Spleen (tissue), 13 donors: ENCODE data around the gene AMY2B. TPM values are rescaled to one million over a fixed set of nuclear protein-coding genes. Genes with fewer than 3 reads are reported as not detected.
"Not testable (repeated sequence)": the region's sequence is repeated elsewhere in the genome, so short reads cannot be mapped to it uniquely, and the experiment has no call there.

Experiments used
- DNase-seq: peaks from one replicate; pipeline ENCODE4 v3.0.0-alpha.2; 2020
- H3K27ac ChIP-seq, 8 donors: fragments of 200-600 bp; sonication (generic) in 7 of 8; 1 replicate in 4 of 8; 2 replicates in 4 of 8; pipeline versions ENCODE4 v1.5.0 to v1.8.0; 2016 to 2021; ENCODE audit warnings: inconsistent platforms in 4 of 8, mild to moderate bottlenecking in 4 of 8, moderate library complexity in 1 of 8
- H3K27me3 ChIP-seq, 7 donors: fragments of 200-600 bp; sonication (generic) in 6 of 7; replicated peaks in 1 of 7; 1 replicate in 4 of 7; 2 replicates in 3 of 7; pipeline versions ENCODE4 v1.5.0 to v1.8.0; 2016 to 2021; ENCODE audit warnings: inconsistent platforms in 3 of 7, mild to moderate bottlenecking in 1 of 7
- H3K36me3 ChIP-seq, 6 donors: fragments of 200-600 bp; sonication (generic) in 5 of 6; 1 replicate in 4 of 6; 2 replicates in 2 of 6; pipeline versions ENCODE4 v1.5.0 to v1.8.0; 2016 to 2021; ENCODE audit warnings: inconsistent platforms in 2 of 6
- H3K4me1 ChIP-seq, 6 donors: fragments of 200-600 bp; sonication (generic) in 5 of 6; 1 replicate in 3 of 6; 2 replicates in 3 of 6; pipeline versions ENCODE4 v1.5.0 to v1.8.0; 2016 to 2021; ENCODE audit warnings: inconsistent platforms in 3 of 6
- H3K4me3 ChIP-seq, 8 donors: fragments of 200-600 bp; sonication (generic) in 7 of 8; 1 replicate in 4 of 8; 2 replicates in 4 of 8; pipeline versions ENCODE4 v1.5.0 to v1.8.0; 2016 to 2021; ENCODE audit warnings: inconsistent platforms in 4 of 8, mild to moderate bottlenecking in 4 of 8, moderate library complexity in 2 of 8
- H3K9me3 ChIP-seq, 8 donors: fragments of 200-600 bp; sonication (generic) in 7 of 8; 1 replicate in 4 of 8; 2 replicates in 4 of 8; pipeline versions ENCODE4 v1.5.0 to v1.8.0; 2016 to 2021; ENCODE audit warnings: inconsistent platforms in 4 of 8
- CTCF ChIP-seq, 11 experiments: fragments of 200-600 bp in 7 of 11; fragments of 450-650 bp in 4 of 11; sonication (generic) in 4 of 11; IDR thresholded peaks in 8 of 11; conservative IDR thresholded peaks in 3 of 11; 1 replicate in 7 of 11; 2 replicates in 4 of 11; pipeline versions ENCODE4 v1.4.0 to v1.8.0; 2016 to 2021; ENCODE audit warnings: antibody characterized with exemption in 11 of 11, inconsistent platforms in 4 of 11, mild to moderate bottlenecking in 1 of 11
- POLR2A ChIP-seq, 3 donors: fragments of 450-650 bp; IDR thresholded peaks; one replicate each; pipeline ENCODE4 v1.5.1; 2017; ENCODE audit warnings: antibody characterized with exemption in 3 of 3, mild to moderate bottlenecking in 1 of 3
- POLR2AphosphoS5 ChIP-seq, 3 donors: sonication (generic); formaldehyde crosslinking; IDR thresholded peaks; one replicate each; pipeline ENCODE4 v1.5.1; 2017; ENCODE audit warnings: antibody characterized with exemption in 3 of 3
- WGBS, 5 donors: extraction: QIAGEN DNeasy Blood & Tissue Kit in 3 of 5; methylation state at CpG; one replicate each; pipeline versions ENCODE4 v1.1.5 to v1.1.7; 2013 to 2018; 5-methylcytosine and 5-hydroxymethylcytosine counted together
- intact Hi-C: fragments of 100-400 bp; cut with DNase I; formaldehyde crosslinking; loops from one replicate; pipeline ENCODE4 v1.15.0; 2023; ENCODE audit warnings: low total_unique reads
- long read RNA-seq, 2 donors: transcript quantifications; one replicate each; lab custom pipeline, GENCODE V29; 2026
- polyA plus RNA-seq, 3 donors: library from polyadenylated mRNA; stranded (reverse); fragments of 200-250 nt; gene quantifications; one replicate each; pipeline ENCODE4 v1.2.1, GENCODE V29; 2013
- total RNA-seq, 7 donors: library from RNA; depleted of rRNA in 3 of 7; stranded (reverse); fragments of >200 nt in 3 of 7; fragmentation: NEBNext Ultra II Directional in 4 of 7; extraction: Animal tissue kit (Norgen Biotek cat#: 25700) in 4 of 7; gene quantifications; one replicate each; pipeline versions ENCODE4 v1.1.0 to v1.2.1, GENCODE V29; 2016 to 2021
- donor health status: healthy with polysubstance abuse.
- donor health status: DM: no; HTN: no; CAD: no; lungs with moderate emphysema.
- donor health status: DM: no; HTN: no; CAD: no.
- donor health status: Bipolar disorder and iron deficiency.
- donor health status: healthy.
- donor health status: DM: no; HTN: no; CAD: no.
- donor health status: DM: yes; HTN: yes; CAD: no.

AMY2B gene
- 10 to 100 TPM; 15.0 to 40.0 (median 27.1) TPM for total RNA-seq
- polyA plus RNA-seq = 10 to 100 TPM; 22.6 to 47.5 (median 25.3) TPM
- long read RNA-seq, donor 1, partial matches to known transcripts = 0 of 1 reads
- long read RNA-seq, donor 1, other reads (novel, unspliced or antisense) = 0 of 1 reads
- long read RNA-seq, donor 2 = 0 reads

- H3K4me1 ChIP-seq, H3K4me3 ChIP-seq, H3K27me3 ChIP-seq, DNase-seq, intact Hi-C loops, H3K9me3 ChIP-seq, H3K27ac ChIP-seq: not testable (repeated sequence)
- peaks cover 0 to 40% (median 7%) of the 10 kb centered on the region in 6 donors for H3K36me3 ChIP-seq
- WGBS, 5 donors = 95 to 99% (median 98%) methylated on average over 2 of the region's 2 CpGs
These were observed at the start of gene AMY2B for GRCh38 chr1:103571289-103571688. Gene AMY2B, plus strand, starts transcription at chr1:103571589. Its CDS starts 14 bp downstream, at chr1:103571603.

DNA sequence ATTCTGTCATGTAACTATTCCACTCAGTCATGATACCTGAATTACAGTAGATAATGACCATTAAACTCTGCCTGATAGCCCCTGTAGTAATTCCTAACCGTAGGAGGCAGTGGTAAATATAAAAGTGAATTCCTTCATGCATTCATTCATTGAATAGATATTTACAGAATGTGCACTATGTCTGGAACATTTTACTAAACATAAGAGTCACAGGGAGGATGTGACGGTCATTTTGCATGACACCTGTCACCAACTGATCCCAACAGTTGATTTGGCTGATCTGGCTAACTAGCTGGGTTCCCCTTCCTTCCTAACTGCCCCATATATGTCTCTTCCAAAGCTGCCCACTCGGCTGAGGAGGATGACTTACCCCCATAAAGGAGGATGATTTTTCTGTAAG is 48.0 kb upstream of the AMY2B start:
- Histone ChIP-seq H3K36me3 (peaks cover 0 to 7% (median 0%) of the 10 kb centered on the region in 6 donors), H3K27me3 (no peaks in the 10 kb centered on the region), H3K27ac (no peak overlapping the region), H3K4me1 (peaks cover 20 to 30% (median 23%) of the 10 kb centered on the region in 6 donors), H3K4me3 (no peak overlapping the region), H3K9me3 (no peaks in the 10 kb centered on the region)
- WGBS, 5 donors = 93 to 97% (median 93%) methylated on average over 3 of the region's 3 CpGs
- intact Hi-C loops = no loop called here
- no peak for TF ChIP-seq POLR2A (IDR thresholded peaks at IDR 0.05)
- DNase-seq = no peak

GRCh38 chr1:103525114-103525606 is 46.2 kb upstream of the AMY2B start:
- Histone ChIP-seq H3K36me3 (peaks cover 0 to 23% (median 6%) of the 10 kb centered on the region in 6 donors), H3K9me3 (no peaks in the 10 kb centered on the region), H3K4me3 (peak overlapping the region in 6 of 8 donors; percentile 25 to 96 (median 26)), H3K4me1 (peaks cover 24 to 48% (median 38%) of the 10 kb centered on the region in 6 donors), H3K27ac (peak overlapping the region in 4 of 8 donors; percentile 4 to 97 (median 78)), H3K27me3 (no peaks in the 10 kb centered on the region)
- TF ChIP-seq POLR2AphosphoS5 (IDR thresholded peaks at IDR 0.05) (no peak), POLR2A (IDR thresholded peaks at IDR 0.05) (no peak), CTCF (IDR thresholded peaks at IDR 0.05 in 8 of 11, conservative IDR thresholded peaks at IDR 0.05 in 3 of 11) (no peak)
- DNase-seq = peak; percentile 72
- WGBS, 5 donors = 4 to 6% (median 5%) methylated on average over 11 to 33 of the region's 34 CpGs
- intact Hi-C loops = no loop called here

GRCh38 chr1:103525607-103526507 is 45.5 kb upstream of the AMY2B start, which contains the start of gene RNPC3:
Gene RNPC3, plus strand, starts transcription at chr1:103525699. Its CDS starts 372 bp downstream, at chr1:103526071.
- peak; percentile 94 for DNase-seq
- no peaks in the 10 kb centered on the region for H3K27me3 ChIP-seq
- peaks cover 0 to 30% (median 6%) of the 10 kb centered on the region in 6 donors for H3K36me3 ChIP-seq
- peak within 1 kb of the TSS; percentile 90 to 97 (median 94) for H3K27ac ChIP-seq
- peak within 1 kb of the TSS; percentile 69 to 96 (median 79) for H3K4me3 ChIP-seq
- peak in 5 of 11 experiments; percentile 6 to 39 (median 25) for TF ChIP-seq CTCF (IDR thresholded peaks at IDR 0.05 in 8 of 11, conservative IDR thresholded peaks at IDR 0.05 in 3 of 11)
- TF ChIP-seq POLR2A (IDR thresholded peaks at IDR 0.05) = peak in 1 of 3 donors; percentile 11
- TF ChIP-seq POLR2AphosphoS5 (IDR thresholded peaks at IDR 0.05) = peak; percentile 68 to 83 (median 76)
- 0 to 1% (median 0%) methylated on average over 47 to 62 of the region's 62 CpGs for WGBS, 5 donors
- H3K9me3 ChIP-seq = no peaks in the 10 kb centered on the region
- intact Hi-C loops = no loop called here
- H3K4me1 ChIP-seq = peaks cover 24 to 55% (median 41%) of the 10 kb centered on the region in 6 donors
